Activated T-cell treated with anti-CD3 and anti-CD28 coated beads for 4 hours (primary cell): ENCODE results near the gene SIPA1L3.

ENCODE experiments used
- DNase-seq: peaks from one replicate; pipeline ENCODE4 v3.0.0-alpha.2; 2020

SIPA1L3 gene

GRCh38 chr19:38247126-38247525 lies 340.1 kb downstream of the SIPA1L3 start:
- DNase-seq: no peak

- DNase-seq: no peak
Observed at GRCh38 chr19:38247734-38248268, 340.8 kb downstream of the SIPA1L3 start.

- DNase-seq: no peak
Observed at GRCh38 chr19:38248421-38248820, 341.4 kb downstream of the SIPA1L3 start.

- DNase-seq: no peak
Observed at GRCh38 chr19:38250428-38250820, 343.4 kb downstream of the SIPA1L3 start.

- DNase-seq: no peak
Observed at GRCh38 chr19:38250821-38251563, 344.0 kb downstream of the SIPA1L3 start.

- DNase-seq: no peak
Observed at GRCh38 chr19:38251564-38252051, 344.6 kb downstream of the SIPA1L3 start.

- no peak for DNase-seq
Observed at GRCh38 chr19:38252385-38252784, 345.4 kb downstream of the SIPA1L3 start.

- no peak for DNase-seq
Observed at GRCh38 chr19:38252941-38253691, 346.1 kb downstream of the SIPA1L3 start.

- DNase-seq: no peak
Observed at GRCh38 chr19:38253788-38254187, 346.8 kb downstream of the SIPA1L3 start.

GRCh38 chr19:38255383-38256014 lies 348.5 kb downstream of the SIPA1L3 start:
- DNase-seq: no peak
